Keratinocyte (primary cell): ENCODE measurements around the gene SHQ1.

Experiments used
- CTCF ChIP-seq, 3 experiments: IDR thresholded peaks in 1 of 3; conservative IDR thresholded peaks in 1 of 3; optimal IDR thresholded peaks in 1 of 3; 2 replicates in 2 of 3; 3 replicates in 1 of 3; pipeline versions ENCODE3 to v1.5.1; 2011; ENCODE audit warnings: low read length in 3 of 3, mild to moderate bottlenecking in 3 of 3, moderate library complexity in 2 of 3, control low read depth in 1 of 3, inconsistent platforms in 1 of 3; ENCODE audit not compliant: insufficient read depth in 2 of 3; ENCODE audit errors: extremely low read depth in 1 of 3
- EZH2 ChIP-seq: IDR thresholded peaks from one replicate; pipeline ENCODE4 v1.6.1; 2012; ENCODE audit warnings: inconsistent platforms, mild to moderate bottlenecking, low read length, moderate library complexity

- TF ChIP-seq CTCF (optimal IDR thresholded peaks at IDR 0.05 in 1 of 3, IDR thresholded peaks at IDR 0.05 in 1 of 3, conservative IDR thresholded peaks at IDR 0.05 in 1 of 3; ENCODE audit: extremely low read depth in 1 of 3, insufficient read depth in 2 of 3, low read length in 3 of 3) = no peak
- no peak for TF ChIP-seq EZH2
These were observed 102.9 kb downstream of the SHQ1 start for GRCh38 chr3:72745146-72745999.
